GM23338 (cell line): Measurements from ENCODE around the gene PCP4L1.

Experiments
- CREB1 ChIP-seq: fragments of 250-450 bp; sonication (Bioruptor Pico); IDR thresholded peaks from 2 replicates; pipeline ENCODE4 v1.5.0; 2020; ENCODE audit warnings: low read depth, mild to moderate bottlenecking, moderate library complexity
- CTCF ChIP-seq, 2 experiments: fragments of 200-600 bp in 1 of 2; sonication (generic) in 1 of 2; conservative IDR thresholded peaks; 2 replicates each; pipeline versions ENCODE4 v1.5.1 to v1.6.1; 2016 to 2017; ENCODE audit warnings: antibody characterized with exemption in 2 of 2, low read depth in 2 of 2, mild to moderate bottlenecking in 2 of 2, moderate library complexity in 1 of 2
- EZH2 ChIP-seq: fragments of 200-600 bp; sonication (generic); IDR thresholded peaks from one replicate; pipeline ENCODE4 v1.8.0; 2017; ENCODE audit warnings: antibody characterized with exemption, mild to moderate bottlenecking, low read depth; ENCODE audit not compliant: unreplicated experiment
- EZH2phosphoT487 ChIP-seq: fragments of 200-600 bp; sonication (generic); IDR thresholded peaks from one replicate; pipeline ENCODE4 v1.8.1; 2018; ENCODE audit warnings: antibody characterized with exemption; ENCODE audit not compliant: unreplicated experiment
- JUNB ChIP-seq: IDR thresholded peaks from one replicate; pipeline ENCODE4 v1.6.1; 2016; ENCODE audit warnings: antibody characterized with exemption; ENCODE audit not compliant: unreplicated experiment
- NANOG ChIP-seq: IDR thresholded peaks from 2 replicates; pipeline ENCODE4 v1.6.1; 2016; ENCODE audit warnings: antibody characterized with exemption, borderline replicate concordance
- POLR2AphosphoS5 ChIP-seq: IDR thresholded peaks from 2 replicates; pipeline ENCODE4 v1.6.1; 2016; ENCODE audit warnings: antibody characterized with exemption, low read depth
- REST ChIP-seq: IDR thresholded peaks from one replicate; pipeline ENCODE4 v1.6.1; 2018; ENCODE audit warnings: antibody characterized with exemption; ENCODE audit not compliant: unreplicated experiment
- STAT1 ChIP-seq: IDR thresholded peaks from one replicate; pipeline ENCODE4 v1.6.1; 2016; ENCODE audit warnings: antibody characterized with exemption; ENCODE audit not compliant: unreplicated experiment
- ZNF114 ChIP-seq: fragments of 250-450 bp; sonication (Bioruptor Pico); IDR thresholded peaks from 2 replicates; pipeline ENCODE4 v1.5.0; 2020; ENCODE audit warnings: mild to moderate bottlenecking, moderate library complexity
- ZNF331 ChIP-seq: fragments of 250-450 bp; sonication (Bioruptor Pico); IDR thresholded peaks from 2 replicates; pipeline ENCODE4 v1.5.0; 2020; ENCODE audit warnings: low read depth, mild to moderate bottlenecking, moderate library complexity
- ZNF462 ChIP-seq: fragments of 250-450 bp; sonication (Bioruptor Pico); IDR thresholded peaks from 2 replicates; pipeline ENCODE4 v1.5.0; 2020; ENCODE audit warnings: mild to moderate bottlenecking, moderate library complexity

- TF ChIP-seq CTCF (conservative IDR thresholded peaks at IDR 0.05; ENCODE audit: low read depth in 2 of 2) = no peak
- no peak for TF ChIP-seq POLR2AphosphoS5
- TF ChIP-seq ZNF331 (CRISPR knock-in tag) = no peak
- no peak for TF ChIP-seq EZH2phosphoT487
- TF ChIP-seq REST = no peak
- no peak for TF ChIP-seq EZH2
- no peak for TF ChIP-seq ZNF114 (CRISPR knock-in tag)
- no peak for TF ChIP-seq JUNB
- no peak for TF ChIP-seq CREB1 (CRISPR knock-in tag)
- TF ChIP-seq STAT1 = no peak
- TF ChIP-seq NANOG = no peak
- no peak for TF ChIP-seq ZNF462 (CRISPR knock-in tag)
These were observed 7.7 kb downstream of the PCP4L1 start for GRCh38 chr1:161266202-161266601.
